HepG2 (cell line): ENCODE data around the gene NVL. TPM values are rescaled to one million over a fixed set of nuclear protein-coding genes. Genes with fewer than 3 reads are reported as not detected.

ENCODE experiments used
- AKAP8 ChIP-seq: sonication (generic); formaldehyde crosslinking; IDR thresholded peaks from 2 replicates; pipeline ENCODE4 v1.5.1; 2020; ENCODE audit warnings: mild to moderate bottlenecking, missing genetic modification reagents
- BCL6 ChIP-seq: IDR thresholded peaks from 2 replicates; pipeline ENCODE4 v1.6.1; 2016; ENCODE audit warnings: missing genetic modification reagents, missing compliant biosample characterization
- SNRNP70 ChIP-seq: fragments of 200-400 bp; formaldehyde crosslinking; IDR thresholded peaks from 2 replicates; pipeline ENCODE4 v1.6.1; 2017; ENCODE audit warnings: mild to moderate bottlenecking, low read depth, low read length, moderate library complexity
- SP2 ChIP-seq: sonication (generic); formaldehyde crosslinking; IDR thresholded peaks from 2 replicates; pipeline ENCODE4 v1.5.1; 2020; ENCODE audit warnings: mild to moderate bottlenecking, missing genetic modification reagents
- TP53 ChIP-seq: sonication (generic); formaldehyde crosslinking; conservative IDR thresholded peaks from 2 replicates; pipeline ENCODE4 v1.4.0; 2020; ENCODE audit warnings: missing genetic modification reagents
- ZNF230 ChIP-seq: sonication (generic); formaldehyde crosslinking; IDR thresholded peaks from 2 replicates; pipeline ENCODE4 v1.4.0; 2020; ENCODE audit warnings: mild to moderate bottlenecking, missing genetic modification reagents
- ZNF615 ChIP-seq: sonication (generic); formaldehyde crosslinking; IDR thresholded peaks from 2 replicates; pipeline ENCODE4 v1.5.0; 2020; ENCODE audit warnings: mild to moderate bottlenecking, missing genetic modification reagents, borderline replicate concordance
- ZSCAN22 ChIP-seq: sonication (generic); formaldehyde crosslinking; IDR thresholded peaks from 2 replicates; pipeline ENCODE4 v1.4.0; 2020; ENCODE audit warnings: mild to moderate bottlenecking, missing genetic modification reagents
- polyA plus RNA-seq, 8 experiments: library from polyadenylated mRNA; depleted of rRNA in 3 of 8; stranded (reverse) in 7 of 8; unstranded in 1 of 8; fragments of >200 nt; fragmentation: Illumina TruSeq in 4 of 8; extraction: Trizol in 4 of 8; gene quantifications; 2 replicates each; pipeline versions ENCODE4 v1.2.1 to v1.2.3, GENCODE V29; 2011 to 2016; ENCODE audit warnings: low read depth in 4 of 8, missing spikeins in 1 of 8, mixed read lengths in 1 of 8; ENCODE audit not compliant: insufficient read depth in 1 of 8
- total RNA-seq, 5 experiments: library from RNA; depleted of rRNA; stranded (reverse); fragments of >200 nt; fragmentation: Illumina TruSeq; extraction: Trizol; gene quantifications; 2 replicates each; pipeline ENCODE4 v1.2.3, GENCODE V29; 2016; ENCODE audit warnings: low read depth in 1 of 5
- TF ChIP-seq, protein P1 (sequence below): sonication (generic); formaldehyde crosslinking; IDR thresholded peaks from 2 replicates; pipeline ENCODE4 v1.5.0; 2020; ENCODE audit warnings: mild to moderate bottlenecking, missing genetic modification reagents, borderline replicate concordance
- TF ChIP-seq, protein P2 (sequence below): sonication (generic); formaldehyde crosslinking; IDR thresholded peaks from 2 replicates; pipeline ENCODE4 v1.4.0; 2020; ENCODE audit warnings: missing genetic modification reagents
- TF ChIP-seq, protein P3 (sequence below): sonication (generic); formaldehyde crosslinking; IDR thresholded peaks from 2 replicates; pipeline ENCODE4 v1.4.0; 2020; ENCODE audit warnings: low read depth, mild to moderate bottlenecking, missing genetic modification reagents

NVL gene
- total and polyA plus RNA-seq, 2 of the 13 experiments (the other 11 are each of a cell fraction or from before 2014, with no cell fraction given): 8.3 to 21.0 TPM

DNA sequence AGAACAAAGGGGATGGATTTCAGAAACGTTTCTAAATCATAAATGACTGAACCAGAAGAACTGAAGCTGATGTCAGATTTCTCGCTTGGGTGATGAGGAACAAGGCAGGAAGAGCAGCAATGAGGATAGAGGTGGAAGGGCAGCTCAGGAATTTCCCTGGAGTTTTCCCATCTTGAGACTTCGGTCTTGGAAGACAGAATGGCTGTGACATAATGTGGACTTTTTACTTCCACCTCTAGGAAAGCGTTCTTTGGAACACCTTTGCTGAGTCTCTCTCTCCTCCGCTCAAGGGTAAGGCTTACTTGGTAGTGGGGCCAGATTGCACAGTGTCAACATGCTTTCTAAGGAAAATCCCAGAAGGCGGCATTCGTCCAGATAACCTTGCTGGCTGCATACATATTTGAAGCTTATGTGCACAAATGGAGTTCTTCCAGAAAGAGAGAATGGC is 110.3 kb downstream of the NVL start (continued):
- TF ChIP-seq, protein P1, sequence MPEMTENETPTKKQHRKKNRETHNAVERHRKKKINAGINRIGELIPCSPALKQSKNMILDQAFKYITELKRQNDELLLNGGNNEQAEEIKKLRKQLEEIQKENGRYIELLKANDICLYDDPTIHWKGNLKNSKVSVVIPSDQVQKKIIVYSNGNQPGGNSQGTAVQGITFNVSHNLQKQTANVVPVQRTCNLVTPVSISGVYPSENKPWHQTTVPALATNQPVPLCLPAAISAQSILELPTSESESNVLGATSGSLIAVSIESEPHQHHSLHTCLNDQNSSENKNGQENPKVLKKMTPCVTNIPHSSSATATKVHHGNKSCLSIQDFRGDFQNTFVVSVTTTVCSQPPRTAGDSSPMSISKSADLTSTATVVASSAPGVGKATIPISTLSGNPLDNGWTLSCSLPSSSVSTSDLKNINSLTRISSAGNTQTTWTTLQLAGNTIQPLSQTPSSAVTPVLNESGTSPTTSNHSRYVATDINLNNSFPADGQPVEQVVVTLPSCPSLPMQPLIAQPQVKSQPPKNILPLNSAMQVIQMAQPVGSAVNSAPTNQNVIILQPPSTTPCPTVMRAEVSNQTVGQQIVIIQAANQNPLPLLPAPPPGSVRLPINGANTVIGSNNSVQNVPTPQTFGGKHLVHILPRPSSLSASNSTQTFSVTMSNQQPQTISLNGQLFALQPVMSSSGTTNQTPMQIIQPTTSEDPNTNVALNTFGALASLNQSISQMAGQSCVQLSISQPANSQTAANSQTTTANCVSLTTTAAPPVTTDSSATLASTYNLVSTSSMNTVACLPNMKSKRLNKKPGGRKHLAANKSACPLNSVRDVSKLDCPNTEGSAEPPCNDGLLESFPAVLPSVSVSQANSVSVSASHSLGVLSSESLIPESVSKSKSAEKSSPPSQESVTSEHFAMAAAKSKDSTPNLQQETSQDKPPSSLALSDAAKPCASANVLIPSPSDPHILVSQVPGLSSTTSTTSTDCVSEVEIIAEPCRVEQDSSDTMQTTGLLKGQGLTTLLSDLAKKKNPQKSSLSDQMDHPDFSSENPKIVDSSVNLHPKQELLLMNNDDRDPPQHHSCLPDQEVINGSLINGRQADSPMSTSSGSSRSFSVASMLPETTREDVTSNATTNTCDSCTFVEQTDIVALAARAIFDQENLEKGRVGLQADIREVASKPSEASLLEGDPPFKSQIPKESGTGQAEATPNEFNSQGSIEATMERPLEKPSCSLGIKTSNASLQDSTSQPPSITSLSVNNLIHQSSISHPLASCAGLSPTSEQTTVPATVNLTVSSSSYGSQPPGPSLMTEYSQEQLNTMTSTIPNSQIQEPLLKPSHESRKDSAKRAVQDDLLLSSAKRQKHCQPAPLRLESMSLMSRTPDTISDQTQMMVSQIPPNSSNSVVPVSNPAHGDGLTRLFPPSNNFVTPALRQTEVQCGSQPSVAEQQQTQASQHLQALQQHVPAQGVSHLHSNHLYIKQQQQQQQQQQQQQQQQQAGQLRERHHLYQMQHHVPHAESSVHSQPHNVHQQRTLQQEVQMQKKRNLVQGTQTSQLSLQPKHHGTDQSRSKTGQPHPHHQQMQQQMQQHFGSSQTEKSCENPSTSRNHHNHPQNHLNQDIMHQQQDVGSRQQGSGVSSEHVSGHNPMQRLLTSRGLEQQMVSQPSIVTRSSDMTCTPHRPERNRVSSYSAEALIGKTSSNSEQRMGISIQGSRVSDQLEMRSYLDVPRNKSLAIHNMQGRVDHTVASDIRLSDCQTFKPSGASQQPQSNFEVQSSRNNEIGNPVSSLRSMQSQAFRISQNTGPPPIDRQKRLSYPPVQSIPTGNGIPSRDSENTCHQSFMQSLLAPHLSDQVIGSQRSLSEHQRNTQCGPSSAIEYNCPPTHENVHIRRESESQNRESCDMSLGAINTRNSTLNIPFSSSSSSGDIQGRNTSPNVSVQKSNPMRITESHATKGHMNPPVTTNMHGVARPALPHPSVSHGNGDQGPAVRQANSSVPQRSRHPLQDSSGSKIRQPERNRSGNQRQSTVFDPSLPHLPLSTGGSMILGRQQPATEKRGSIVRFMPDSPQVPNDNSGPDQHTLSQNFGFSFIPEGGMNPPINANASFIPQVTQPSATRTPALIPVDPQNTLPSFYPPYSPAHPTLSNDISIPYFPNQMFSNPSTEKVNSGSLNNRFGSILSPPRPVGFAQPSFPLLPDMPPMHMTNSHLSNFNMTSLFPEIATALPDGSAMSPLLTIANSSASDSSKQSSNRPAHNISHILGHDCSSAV (CRISPR knock-in tag): no peak
- no peak for TF ChIP-seq TP53
- TF ChIP-seq BCL6 (CRISPR knock-in tag): peak; percentile 94
- TF ChIP-seq ZNF230 (CRISPR knock-in tag): no peak
- TF ChIP-seq SNRNP70: no peak
- no peak for TF ChIP-seq ZSCAN22 (CRISPR knock-in tag)
- TF ChIP-seq, protein P2, sequence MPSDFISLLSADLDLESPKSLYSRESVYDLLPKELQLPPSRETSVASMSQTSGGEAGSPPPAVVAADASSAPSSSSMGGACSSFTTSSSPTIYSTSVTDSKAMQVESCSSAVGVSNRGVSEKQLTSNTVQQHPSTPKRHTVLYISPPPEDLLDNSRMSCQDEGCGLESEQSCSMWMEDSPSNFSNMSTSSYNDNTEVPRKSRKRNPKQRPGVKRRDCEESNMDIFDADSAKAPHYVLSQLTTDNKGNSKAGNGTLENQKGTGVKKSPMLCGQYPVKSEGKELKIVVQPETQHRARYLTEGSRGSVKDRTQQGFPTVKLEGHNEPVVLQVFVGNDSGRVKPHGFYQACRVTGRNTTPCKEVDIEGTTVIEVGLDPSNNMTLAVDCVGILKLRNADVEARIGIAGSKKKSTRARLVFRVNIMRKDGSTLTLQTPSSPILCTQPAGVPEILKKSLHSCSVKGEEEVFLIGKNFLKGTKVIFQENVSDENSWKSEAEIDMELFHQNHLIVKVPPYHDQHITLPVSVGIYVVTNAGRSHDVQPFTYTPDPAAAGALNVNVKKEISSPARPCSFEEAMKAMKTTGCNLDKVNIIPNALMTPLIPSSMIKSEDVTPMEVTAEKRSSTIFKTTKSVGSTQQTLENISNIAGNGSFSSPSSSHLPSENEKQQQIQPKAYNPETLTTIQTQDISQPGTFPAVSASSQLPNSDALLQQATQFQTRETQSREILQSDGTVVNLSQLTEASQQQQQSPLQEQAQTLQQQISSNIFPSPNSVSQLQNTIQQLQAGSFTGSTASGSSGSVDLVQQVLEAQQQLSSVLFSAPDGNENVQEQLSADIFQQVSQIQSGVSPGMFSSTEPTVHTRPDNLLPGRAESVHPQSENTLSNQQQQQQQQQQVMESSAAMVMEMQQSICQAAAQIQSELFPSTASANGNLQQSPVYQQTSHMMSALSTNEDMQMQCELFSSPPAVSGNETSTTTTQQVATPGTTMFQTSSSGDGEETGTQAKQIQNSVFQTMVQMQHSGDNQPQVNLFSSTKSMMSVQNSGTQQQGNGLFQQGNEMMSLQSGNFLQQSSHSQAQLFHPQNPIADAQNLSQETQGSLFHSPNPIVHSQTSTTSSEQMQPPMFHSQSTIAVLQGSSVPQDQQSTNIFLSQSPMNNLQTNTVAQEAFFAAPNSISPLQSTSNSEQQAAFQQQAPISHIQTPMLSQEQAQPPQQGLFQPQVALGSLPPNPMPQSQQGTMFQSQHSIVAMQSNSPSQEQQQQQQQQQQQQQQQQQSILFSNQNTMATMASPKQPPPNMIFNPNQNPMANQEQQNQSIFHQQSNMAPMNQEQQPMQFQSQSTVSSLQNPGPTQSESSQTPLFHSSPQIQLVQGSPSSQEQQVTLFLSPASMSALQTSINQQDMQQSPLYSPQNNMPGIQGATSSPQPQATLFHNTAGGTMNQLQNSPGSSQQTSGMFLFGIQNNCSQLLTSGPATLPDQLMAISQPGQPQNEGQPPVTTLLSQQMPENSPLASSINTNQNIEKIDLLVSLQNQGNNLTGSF: no peak
- no peak for TF ChIP-seq ZNF615 (CRISPR knock-in tag)
- no peak for TF ChIP-seq AKAP8
- TF ChIP-seq, protein P3, sequence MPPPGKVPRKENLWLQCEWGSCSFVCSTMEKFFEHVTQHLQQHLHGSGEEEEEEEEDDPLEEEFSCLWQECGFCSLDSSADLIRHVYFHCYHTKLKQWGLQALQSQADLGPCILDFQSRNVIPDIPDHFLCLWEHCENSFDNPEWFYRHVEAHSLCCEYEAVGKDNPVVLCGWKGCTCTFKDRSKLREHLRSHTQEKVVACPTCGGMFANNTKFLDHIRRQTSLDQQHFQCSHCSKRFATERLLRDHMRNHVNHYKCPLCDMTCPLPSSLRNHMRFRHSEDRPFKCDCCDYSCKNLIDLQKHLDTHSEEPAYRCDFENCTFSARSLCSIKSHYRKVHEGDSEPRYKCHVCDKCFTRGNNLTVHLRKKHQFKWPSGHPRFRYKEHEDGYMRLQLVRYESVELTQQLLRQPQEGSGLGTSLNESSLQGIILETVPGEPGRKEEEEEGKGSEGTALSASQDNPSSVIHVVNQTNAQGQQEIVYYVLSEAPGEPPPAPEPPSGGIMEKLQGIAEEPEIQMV (CRISPR knock-in tag): no peak
- TF ChIP-seq SP2 (CRISPR knock-in tag): no peak
